Neural cell (in vitro differentiated cells): ENCODE results near the gene STRN. TPM values are rescaled to one million over a fixed set of nuclear protein-coding genes. Genes with fewer than 3 reads are reported as not detected.

Source experiments
- H2AFZ ChIP-seq: fragments of 200-600, 300-800 bp; sonication (generic), shearing (Covaris generic); 2 replicates; pipeline ENCODE4 v1.6.0; 2014; ENCODE audit warnings: low read depth, mild to moderate bottlenecking, antibody characterized with exemption, low read length, moderate library complexity
- H3F3A ChIP-seq: fragments of 200-600 bp; shearing (Covaris generic); 2 replicates; pipeline ENCODE4 v1.6.1; 2016; ENCODE audit warnings: mild to moderate bottlenecking, moderate library complexity, mixed read lengths, antibody characterized with exemption, low read length; ENCODE audit not compliant: insufficient read depth, poor library complexity, severe bottlenecking
- H3K27ac ChIP-seq: fragments of 200-600, 300-800 bp; sonication (generic), shearing (Covaris generic); 2 replicates; pipeline ENCODE4 v1.5.1; 2014; ENCODE audit warnings: mild to moderate bottlenecking, low read length, moderate library complexity
- H3K27me3 ChIP-seq: fragments of 300-800, 200-600 bp; sonication (generic), shearing (Covaris generic); 2 replicates; pipeline ENCODE4 v1.6.0; 2014; ENCODE audit warnings: mild to moderate bottlenecking, low read depth, low read length, moderate library complexity; ENCODE audit not compliant: insufficient read depth
- H3K36me3 ChIP-seq: fragments of 300-800, 200-600 bp; sonication (generic), shearing (Covaris generic); 2 replicates; pipeline ENCODE4 v1.5.1; 2014; ENCODE audit warnings: mild to moderate bottlenecking, antibody characterized with exemption, low read length, moderate library complexity; ENCODE audit not compliant: insufficient read depth
- H3K4me2 ChIP-seq: fragments of 300-800, 200-600 bp; sonication (generic), shearing (Covaris generic); 2 replicates; pipeline ENCODE4 v1.6.0; 2014; ENCODE audit warnings: mild to moderate bottlenecking, low read length
- H3K4me3 ChIP-seq: fragments of 300-800, 200-600 bp; sonication (generic), shearing (Covaris generic); 2 replicates; pipeline ENCODE4 v1.5.1; 2014; ENCODE audit warnings: mild to moderate bottlenecking, low read length, moderate library complexity
- H3K79me2 ChIP-seq: fragments of 200-600 bp; shearing (Covaris generic); replicated peaks from 2 replicates; pipeline ENCODE4 v1.6.0; 2014; ENCODE audit warnings: mild to moderate bottlenecking, low read length, moderate library complexity; ENCODE audit not compliant: insufficient read depth
- H3K9ac ChIP-seq: fragments of 300-800, 200-600 bp; sonication (generic), shearing (Covaris generic); 2 replicates; pipeline ENCODE4 v1.6.1; 2016; ENCODE audit warnings: mild to moderate bottlenecking, low read length, mixed read lengths
- H3K9me2 ChIP-seq: fragments of 200-600 bp; shearing (Covaris generic); 2 replicates; pipeline ENCODE4 v1.6.1; 2016; ENCODE audit warnings: mild to moderate bottlenecking, low read length, mixed read lengths; ENCODE audit not compliant: insufficient read depth
- H3K9me3 ChIP-seq: fragments of 200-600, 300-800 bp; sonication (generic), shearing (Covaris generic); 2 replicates; pipeline ENCODE4 v1.6.1; 2016; ENCODE audit warnings: mild to moderate bottlenecking, mixed run types, low read length, moderate library complexity, mixed read lengths
- H4K20me1 ChIP-seq: fragments of 200-600 bp; shearing (Covaris generic); 2 replicates; pipeline ENCODE4 v1.6.1; 2016; ENCODE audit warnings: mild to moderate bottlenecking, mixed run types; ENCODE audit not compliant: insufficient read depth
- EP300 ChIP-seq: fragments of 450-650 bp; conservative IDR thresholded peaks from 2 replicates; pipeline ENCODE4 v1.6.1; 2014; ENCODE audit warnings: antibody characterized with exemption, mild to moderate bottlenecking, moderate library complexity; ENCODE audit not compliant: poor library complexity, severe bottlenecking
- EZH2 ChIP-seq: fragments of 200-600, 300-800 bp; shearing (Covaris generic), sonication (generic); IDR thresholded peaks from 2 replicates; pipeline ENCODE4 v1.6.1; 2014; ENCODE audit warnings: antibody characterized with exemption, low read length, borderline replicate concordance, mild to moderate bottlenecking; ENCODE audit not compliant: insufficient read depth, poor library complexity, severe bottlenecking
- MXI1 ChIP-seq: fragments of 450-650 bp; conservative IDR thresholded peaks from 2 replicates; pipeline ENCODE4 v1.6.1; 2014; ENCODE audit warnings: antibody characterized with exemption, mild to moderate bottlenecking; ENCODE audit not compliant: poor library complexity, severe bottlenecking
- POLR2AphosphoS5 ChIP-seq: IDR thresholded peaks from 2 replicates; pipeline ENCODE4 v1.6.1; 2012
- RAD21 ChIP-seq: fragments of 450-650 bp; conservative IDR thresholded peaks from 2 replicates; pipeline ENCODE4 v1.6.1; 2014; ENCODE audit warnings: antibody characterized with exemption, mild to moderate bottlenecking, moderate library complexity
- SMC3 ChIP-seq: fragments of 450-650 bp; conservative IDR thresholded peaks from 2 replicates; pipeline ENCODE4 v1.6.1; 2014; ENCODE audit warnings: antibody characterized with exemption, mild to moderate bottlenecking, moderate library complexity; ENCODE audit not compliant: poor library complexity
- TAF1 ChIP-seq: IDR thresholded peaks from 2 replicates; pipeline ENCODE4 v1.6.1; 2012; ENCODE audit warnings: low read depth
- polyA plus RNA-seq: library from polyadenylated mRNA; depleted of rRNA; stranded (reverse); fragments of >200 nt; gene quantifications from 2 replicates; pipeline ENCODE4 v1.2.3, GENCODE V29; 2014
- TF ChIP-seq, protein P1 (sequence below): IDR thresholded peaks from 2 replicates; pipeline ENCODE4 v1.6.1; 2012; ENCODE audit warnings: borderline replicate concordance
- TF ChIP-seq, protein P2 (sequence below): fragments of 450-650 bp; IDR thresholded peaks from 2 replicates; pipeline ENCODE4 v1.5.1; 2014; ENCODE audit warnings: antibody characterized with exemption, mild to moderate bottlenecking, moderate library complexity; ENCODE audit not compliant: poor library complexity, severe bottlenecking

Gene STRN
- polyA plus RNA-seq, 1 donor from 2014 or later, result 9.9 TPM

DNA sequence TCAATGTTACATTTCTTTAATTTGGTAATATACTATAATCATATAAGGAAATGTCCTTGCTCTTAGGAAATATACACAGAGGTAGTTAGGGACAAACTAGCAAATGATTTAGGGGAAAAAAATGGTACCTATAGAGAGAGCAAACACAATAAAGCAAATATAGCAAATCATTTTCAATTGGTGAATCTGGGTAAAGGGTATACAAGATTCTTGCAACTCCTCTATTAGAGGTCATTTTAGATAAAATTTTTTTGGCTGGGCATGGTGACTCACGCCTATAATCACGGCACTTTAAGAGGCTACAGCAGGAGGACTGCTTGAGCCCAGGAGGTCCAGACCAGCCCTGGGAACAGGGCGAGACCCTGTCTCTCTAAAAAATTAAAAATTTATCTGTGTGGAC, 44.4 kb downstream of the STRN start:
- Histone ChIP-seq H3K4me2 (no peak overlapping the region), H3K79me2 (no peaks in the 10 kb centered on the region), H3F3A (no peaks in the 10 kb centered on the region), H2AFZ (no peak overlapping the region), H3K9me3 (no peaks in the 10 kb centered on the region), H3K27ac (no peak overlapping the region), H3K4me3 (no peak overlapping the region), H3K36me3 (no peaks in the 10 kb centered on the region), H4K20me1 (no peaks in the 10 kb centered on the region), H3K9ac (no peak overlapping the region), H3K9me2 (no peaks in the 10 kb centered on the region), H3K27me3 (no peaks in the 10 kb centered on the region)
- no peak for TF ChIP-seq SMC3
- no peak for TF ChIP-seq POLR2AphosphoS5
- TF ChIP-seq EZH2, result no peak
- TF ChIP-seq, protein P1, sequence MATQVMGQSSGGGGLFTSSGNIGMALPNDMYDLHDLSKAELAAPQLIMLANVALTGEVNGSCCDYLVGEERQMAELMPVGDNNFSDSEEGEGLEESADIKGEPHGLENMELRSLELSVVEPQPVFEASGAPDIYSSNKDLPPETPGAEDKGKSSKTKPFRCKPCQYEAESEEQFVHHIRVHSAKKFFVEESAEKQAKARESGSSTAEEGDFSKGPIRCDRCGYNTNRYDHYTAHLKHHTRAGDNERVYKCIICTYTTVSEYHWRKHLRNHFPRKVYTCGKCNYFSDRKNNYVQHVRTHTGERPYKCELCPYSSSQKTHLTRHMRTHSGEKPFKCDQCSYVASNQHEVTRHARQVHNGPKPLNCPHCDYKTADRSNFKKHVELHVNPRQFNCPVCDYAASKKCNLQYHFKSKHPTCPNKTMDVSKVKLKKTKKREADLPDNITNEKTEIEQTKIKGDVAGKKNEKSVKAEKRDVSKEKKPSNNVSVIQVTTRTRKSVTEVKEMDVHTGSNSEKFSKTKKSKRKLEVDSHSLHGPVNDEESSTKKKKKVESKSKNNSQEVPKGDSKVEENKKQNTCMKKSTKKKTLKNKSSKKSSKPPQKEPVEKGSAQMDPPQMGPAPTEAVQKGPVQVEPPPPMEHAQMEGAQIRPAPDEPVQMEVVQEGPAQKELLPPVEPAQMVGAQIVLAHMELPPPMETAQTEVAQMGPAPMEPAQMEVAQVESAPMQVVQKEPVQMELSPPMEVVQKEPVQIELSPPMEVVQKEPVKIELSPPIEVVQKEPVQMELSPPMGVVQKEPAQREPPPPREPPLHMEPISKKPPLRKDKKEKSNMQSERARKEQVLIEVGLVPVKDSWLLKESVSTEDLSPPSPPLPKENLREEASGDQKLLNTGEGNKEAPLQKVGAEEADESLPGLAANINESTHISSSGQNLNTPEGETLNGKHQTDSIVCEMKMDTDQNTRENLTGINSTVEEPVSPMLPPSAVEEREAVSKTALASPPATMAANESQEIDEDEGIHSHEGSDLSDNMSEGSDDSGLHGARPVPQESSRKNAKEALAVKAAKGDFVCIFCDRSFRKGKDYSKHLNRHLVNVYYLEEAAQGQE, result no peak
- no peak for TF ChIP-seq TAF1
- no peak for TF ChIP-seq RAD21
- TF ChIP-seq, protein P2, sequence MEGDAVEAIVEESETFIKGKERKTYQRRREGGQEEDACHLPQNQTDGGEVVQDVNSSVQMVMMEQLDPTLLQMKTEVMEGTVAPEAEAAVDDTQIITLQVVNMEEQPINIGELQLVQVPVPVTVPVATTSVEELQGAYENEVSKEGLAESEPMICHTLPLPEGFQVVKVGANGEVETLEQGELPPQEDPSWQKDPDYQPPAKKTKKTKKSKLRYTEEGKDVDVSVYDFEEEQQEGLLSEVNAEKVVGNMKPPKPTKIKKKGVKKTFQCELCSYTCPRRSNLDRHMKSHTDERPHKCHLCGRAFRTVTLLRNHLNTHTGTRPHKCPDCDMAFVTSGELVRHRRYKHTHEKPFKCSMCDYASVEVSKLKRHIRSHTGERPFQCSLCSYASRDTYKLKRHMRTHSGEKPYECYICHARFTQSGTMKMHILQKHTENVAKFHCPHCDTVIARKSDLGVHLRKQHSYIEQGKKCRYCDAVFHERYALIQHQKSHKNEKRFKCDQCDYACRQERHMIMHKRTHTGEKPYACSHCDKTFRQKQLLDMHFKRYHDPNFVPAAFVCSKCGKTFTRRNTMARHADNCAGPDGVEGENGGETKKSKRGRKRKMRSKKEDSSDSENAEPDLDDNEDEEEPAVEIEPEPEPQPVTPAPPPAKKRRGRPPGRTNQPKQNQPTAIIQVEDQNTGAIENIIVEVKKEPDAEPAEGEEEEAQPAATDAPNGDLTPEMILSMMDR, result no peak
- TF ChIP-seq MXI1, result no peak
- TF ChIP-seq EP300, result no peak

DNA sequence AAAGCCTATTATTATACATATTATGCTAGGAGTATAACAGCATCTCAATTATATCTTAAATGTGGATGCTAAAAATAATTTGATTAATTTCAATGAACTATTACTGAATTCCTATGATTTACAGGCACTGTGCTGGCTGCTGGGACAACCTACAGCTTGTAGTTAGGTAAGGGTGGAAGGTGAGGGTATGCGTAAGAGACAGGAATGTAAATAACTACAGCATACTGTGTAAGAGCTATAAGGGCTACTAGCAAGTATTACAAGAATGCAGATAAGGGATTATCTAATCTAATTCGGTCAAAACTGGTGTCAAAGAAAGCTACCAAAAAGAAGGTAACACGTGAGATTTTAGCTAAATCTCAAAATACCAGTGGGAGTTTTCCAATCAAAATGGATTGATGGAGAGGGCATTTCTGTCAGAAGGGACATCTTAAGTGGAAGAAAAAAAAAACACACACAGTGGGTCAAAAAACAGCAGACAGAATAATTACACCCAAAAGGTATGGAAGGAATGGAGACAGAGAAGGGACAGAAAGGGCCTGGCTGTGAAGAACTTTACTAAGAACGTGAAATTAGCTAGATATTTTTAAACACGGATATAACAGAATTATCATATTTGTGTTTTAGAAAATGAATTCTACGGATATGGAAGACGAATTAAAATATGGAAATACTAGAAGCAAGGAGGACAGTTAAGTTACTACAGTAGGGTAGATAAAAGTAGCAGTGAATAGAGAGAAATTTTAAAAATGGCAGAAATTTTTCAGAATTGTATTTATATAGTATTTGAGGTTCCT, 47.1 kb downstream of the STRN start:
- H3K4me3 ChIP-seq, result no peak overlapping the region
- H4K20me1 ChIP-seq, result no peaks in the 10 kb centered on the region
- H3K9me3 ChIP-seq, result no peaks in the 10 kb centered on the region
- no peak overlapping the region for H3K27ac ChIP-seq
- H3K79me2 ChIP-seq, result no peaks in the 10 kb centered on the region
- H3K4me2 ChIP-seq, result no peak overlapping the region
- H3K36me3 ChIP-seq, result peaks cover 3% of the 10 kb centered on the region
- H2AFZ ChIP-seq, result no peak overlapping the region
- no peak overlapping the region for H3K9ac ChIP-seq
- TF ChIP-seq MXI1, result no peak
- TF ChIP-seq POLR2AphosphoS5, result no peak
- no peak for TF ChIP-seq EP300
- TF ChIP-seq RAD21, result no peak
- TF ChIP-seq, protein P2, result no peak
- TF ChIP-seq EZH2, result no peak
- TF ChIP-seq SMC3, result no peak
- TF ChIP-seq, protein P1, result no peak
- no peak for TF ChIP-seq TAF1
- H3K9me2 ChIP-seq, result no peaks in the 10 kb centered on the region
- H3K27me3 ChIP-seq, result no peaks in the 10 kb centered on the region
- H3F3A ChIP-seq, result no peaks in the 10 kb centered on the region
